GM12872 (cell line): ENCODE measurements around the gene PRR12.

ENCODE experiments used
- CTCF ChIP-seq: IDR thresholded peaks from 3 replicates; pipeline ENCODE4 v1.5.1; 2011; ENCODE audit warnings: low read depth, mild to moderate bottlenecking, low read length, moderate library complexity; ENCODE audit not compliant: insufficient read depth

PRR12 gene

GRCh38 chr19:49551531-49551930, 39.5 kb upstream of the PRR12 start:
- TF ChIP-seq CTCF = no peak

- TF ChIP-seq CTCF = no peak
Observed at GRCh38 chr19:49552749-49553148, 38.2 kb upstream of the PRR12 start.

- no peak for TF ChIP-seq CTCF
Observed at GRCh38 chr19:49553451-49554271, 37.3 kb upstream of the PRR12 start.

GRCh38 chr19:49554701-49555181, 36.2 kb upstream of the PRR12 start:
- TF ChIP-seq CTCF = no peak

- no peak for TF ChIP-seq CTCF
Observed at GRCh38 chr19:49555600-49556411, 35.2 kb upstream of the PRR12 start.

- TF ChIP-seq CTCF = no peak
Observed at GRCh38 chr19:49556412-49557398, 34.3 kb upstream of the PRR12 start.
